Activated T-cell treated with anti-CD3 and anti-CD28 coated beads for 1 hour (primary cell): ENCODE data around the gene CTRB2.
"Not testable (repeated sequence)": the region's sequence is repeated elsewhere in the genome, so short reads cannot be mapped to it uniquely, and the experiment has no call there.

Source experiments
- DNase-seq: peaks from one replicate; pipeline ENCODE4 v3.0.0-alpha.2; 2020; ENCODE audit warnings: low read depth

Gene CTRB2

DNA sequence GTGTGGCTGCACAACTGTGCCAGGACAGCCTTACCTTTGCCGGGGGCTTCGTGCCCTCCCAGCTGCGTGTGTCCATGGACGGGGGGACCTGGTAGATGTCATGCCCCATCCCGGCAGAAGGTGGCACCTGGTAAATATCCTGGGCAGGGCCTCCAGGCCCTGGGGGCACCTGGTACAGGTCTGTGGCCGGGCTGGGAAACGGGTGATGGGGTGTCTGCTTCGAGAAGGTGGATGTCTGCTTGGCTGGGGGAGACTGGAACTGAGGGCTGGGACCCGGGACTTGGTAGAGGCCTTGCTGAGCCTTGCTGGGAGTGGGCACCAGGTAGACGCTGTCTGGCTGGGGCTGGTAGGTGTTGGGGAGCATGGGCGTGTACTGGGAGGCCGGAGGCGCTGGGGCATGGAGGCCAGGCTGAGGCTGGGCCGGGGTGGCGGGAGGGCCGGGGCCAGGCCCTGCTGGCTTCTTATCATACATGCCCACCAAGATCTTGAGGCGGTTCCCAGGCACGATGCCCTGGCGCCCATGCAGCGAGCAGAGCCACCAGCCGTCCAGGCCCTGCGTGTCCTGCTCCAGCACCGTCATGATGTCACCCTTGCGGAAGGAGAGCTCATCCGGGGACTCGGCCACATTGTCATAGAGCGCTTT, 35.6 kb upstream of the CTRB2 start:
- DNase-seq, result not testable (repeated sequence)

DNA sequence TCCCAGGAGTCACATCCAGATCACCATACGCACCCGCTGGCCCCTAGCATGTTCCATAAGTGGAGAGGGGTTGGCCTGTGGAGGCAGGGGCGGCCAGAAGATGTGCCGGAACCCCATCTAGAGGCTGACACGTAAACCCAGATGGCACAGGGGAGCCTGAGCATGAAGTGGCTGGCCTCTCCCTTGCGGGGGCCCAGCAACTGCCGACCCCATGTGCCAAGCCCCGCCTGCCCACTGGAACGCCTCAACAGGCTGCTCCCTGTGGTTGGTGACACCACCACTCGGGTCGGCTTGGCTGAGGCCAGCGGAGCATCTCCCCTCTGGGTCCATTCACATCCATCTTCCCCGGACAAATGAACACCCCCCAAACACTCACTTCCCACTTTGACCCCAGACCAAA, 35.0 kb upstream of the CTRB2 start:
- DNase-seq, result no peak

DNA sequence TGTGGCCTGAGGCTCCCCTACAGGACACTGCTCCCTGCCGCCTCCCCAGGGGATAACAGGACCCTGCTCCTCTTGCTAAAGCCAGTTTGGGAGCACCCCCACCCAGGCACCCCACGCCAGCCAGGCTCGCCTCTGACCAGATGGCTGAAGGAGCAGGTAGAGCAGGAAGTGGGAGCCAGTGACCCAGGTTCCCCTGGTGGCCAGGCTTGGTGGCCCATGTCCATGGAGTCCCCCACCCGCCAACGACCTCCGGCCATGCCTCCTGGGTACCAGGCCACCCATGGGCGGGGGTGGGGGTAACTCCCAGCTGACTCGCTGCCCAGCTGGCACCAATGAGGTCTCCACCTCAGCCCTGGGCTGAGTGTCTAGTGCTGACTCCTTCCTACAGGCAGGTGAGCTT, 34.5 kb upstream of the CTRB2 start:
- no peak for DNase-seq

DNA sequence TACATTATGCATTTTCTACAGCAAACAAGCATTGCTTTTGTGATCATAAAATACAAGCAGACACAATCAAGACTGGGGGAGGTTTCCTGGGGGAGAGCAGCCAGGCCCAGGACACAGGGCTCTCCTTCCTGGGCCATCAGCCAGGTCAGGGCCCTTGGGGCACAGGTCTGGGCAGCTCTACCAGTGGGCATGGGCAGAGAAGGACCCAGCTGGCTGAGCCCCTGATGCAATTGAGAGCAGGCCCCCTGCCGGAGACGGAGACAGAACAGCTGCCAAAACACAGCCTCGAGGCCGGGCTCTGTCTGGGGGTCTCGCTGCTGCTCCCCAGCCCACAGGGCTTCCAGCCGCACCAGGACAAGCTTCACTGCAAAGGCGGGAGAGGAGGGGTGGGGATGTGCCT, 33.7 kb upstream of the CTRB2 start:
- DNase-seq, result not testable (repeated sequence)

DNA sequence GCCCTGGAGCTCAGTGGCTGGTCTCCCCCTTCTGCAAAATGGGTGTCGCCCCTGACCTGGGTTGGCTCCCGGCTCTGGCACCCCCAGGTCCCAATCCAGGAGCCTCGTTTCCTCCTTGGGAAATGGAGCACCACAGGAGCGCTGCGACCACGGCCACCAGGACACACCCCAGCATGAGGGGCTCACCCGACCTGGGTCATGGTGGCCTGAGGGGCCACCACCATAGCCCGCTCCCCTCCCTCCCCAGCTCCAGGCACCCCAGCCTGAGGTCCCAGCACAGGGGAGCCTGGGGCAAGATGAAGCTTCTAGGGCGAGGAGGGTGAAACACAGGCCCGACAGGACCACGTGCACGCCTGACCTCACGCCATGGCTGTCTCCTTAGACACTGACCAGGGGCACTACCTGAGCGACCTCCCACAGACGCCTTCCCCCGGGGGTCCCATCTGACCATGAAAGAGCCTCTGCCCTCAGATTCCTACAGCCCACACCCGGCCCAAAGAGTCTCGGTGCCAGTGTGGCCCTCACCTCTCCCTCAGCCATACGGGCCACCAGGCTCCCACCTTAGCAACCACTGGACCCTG, 32.7 kb upstream of the CTRB2 start:
- no peak for DNase-seq

DNA sequence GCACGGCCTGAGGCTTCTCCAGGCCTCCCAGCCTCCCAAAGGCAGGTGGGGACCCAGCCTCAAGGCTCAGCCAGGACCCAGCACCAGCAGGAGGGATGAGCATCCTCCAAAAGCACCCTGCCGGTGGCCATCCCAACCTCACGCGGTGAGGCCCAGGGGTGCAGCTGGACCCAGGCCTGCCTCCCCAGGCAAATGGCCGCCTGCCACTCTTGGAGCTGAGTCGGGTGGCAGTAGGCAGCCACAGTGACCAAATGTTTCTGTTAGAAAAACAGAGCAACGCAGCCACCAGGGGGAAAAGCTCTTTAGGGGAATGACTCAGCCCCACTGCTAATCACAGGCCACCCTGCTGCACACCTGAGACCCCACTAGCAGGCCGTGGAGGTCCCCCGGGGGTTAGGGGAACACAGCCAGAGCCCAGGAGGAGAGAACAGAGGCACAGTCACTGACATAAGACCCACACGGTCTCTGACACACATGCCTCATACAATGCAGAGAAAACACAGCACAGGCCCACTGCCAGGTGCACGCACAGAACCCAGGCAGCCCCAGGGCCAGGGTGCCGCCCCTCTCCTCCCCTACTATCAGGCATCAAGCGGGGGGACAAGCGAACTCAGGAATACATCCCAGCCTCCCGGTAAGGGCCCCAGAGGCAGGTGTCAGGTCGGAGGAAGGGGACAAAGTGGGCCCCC, 32.0 kb upstream of the CTRB2 start:
- no peak for DNase-seq

DNA sequence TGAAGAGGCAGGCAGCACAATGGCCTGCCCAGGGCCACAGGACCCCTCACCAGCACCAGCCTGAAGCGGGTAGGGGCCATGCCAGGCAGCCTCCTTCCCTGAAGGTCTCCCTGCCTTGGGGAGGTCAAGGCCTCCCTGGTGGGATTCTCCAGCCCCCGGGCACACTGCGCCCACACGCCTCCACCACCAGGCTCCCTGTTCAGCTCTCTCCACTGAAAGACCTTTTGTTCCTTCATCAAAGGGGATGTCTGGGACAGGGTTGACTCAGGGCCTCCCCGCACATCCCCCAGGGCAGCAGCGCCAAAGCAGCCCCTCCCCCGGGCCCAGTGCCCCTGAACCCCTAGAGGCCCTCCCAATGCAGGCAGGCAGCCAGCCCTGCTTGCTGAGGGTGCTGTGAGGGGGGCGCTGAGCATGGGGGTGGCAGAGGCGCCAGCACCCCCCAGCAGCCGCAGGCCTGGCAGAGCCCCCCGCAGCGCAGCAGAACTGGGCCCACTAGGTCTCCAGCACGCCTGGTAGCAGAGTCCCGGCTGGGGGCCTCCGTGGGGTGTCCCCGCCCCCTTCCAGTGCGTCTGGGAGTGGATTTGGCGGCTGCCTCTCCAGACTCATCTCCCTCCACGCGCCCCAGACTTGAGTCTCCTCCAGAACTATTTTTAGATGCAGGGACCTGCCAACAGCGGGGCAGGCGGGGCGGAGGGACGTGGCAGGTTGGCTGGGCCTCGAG, 31.3 kb upstream of the CTRB2 start:
- DNase-seq, result no peak

DNA sequence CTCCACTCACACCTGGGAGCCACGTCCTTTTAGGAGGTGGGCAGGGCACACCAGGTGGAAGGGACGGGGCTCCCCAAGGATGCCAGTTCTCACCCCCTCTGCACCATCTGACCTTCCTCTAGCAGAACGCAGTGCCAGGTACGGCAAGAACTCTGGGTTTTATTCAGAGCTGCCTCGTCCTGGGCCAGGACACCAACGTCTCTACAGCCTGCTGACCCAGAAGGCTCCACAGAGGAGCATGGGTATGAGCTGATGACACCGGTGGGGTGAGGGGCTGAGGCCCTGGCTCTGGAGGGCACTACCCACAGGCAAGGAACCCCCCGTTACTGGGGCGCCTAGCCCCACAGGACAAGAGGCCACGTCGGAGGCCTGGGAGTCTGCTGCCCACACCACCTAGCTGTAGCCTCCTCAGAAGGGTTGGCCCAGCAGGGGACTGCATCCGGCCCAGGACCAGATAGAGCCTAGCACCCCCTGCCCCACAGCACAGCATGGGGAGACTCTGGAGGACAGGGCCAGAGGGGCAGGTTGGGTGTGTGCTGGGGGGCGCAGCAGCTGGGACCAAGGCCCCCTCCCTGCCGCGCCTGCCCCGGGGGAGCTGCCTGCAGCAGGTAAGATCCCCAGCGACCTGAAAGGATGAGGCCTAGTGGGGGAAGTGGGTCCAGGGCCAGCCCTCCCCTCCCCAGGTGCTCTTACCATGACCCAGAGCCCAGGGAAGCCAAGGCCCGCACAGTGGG, 30.6 kb upstream of the CTRB2 start:
- no peak for DNase-seq

DNA sequence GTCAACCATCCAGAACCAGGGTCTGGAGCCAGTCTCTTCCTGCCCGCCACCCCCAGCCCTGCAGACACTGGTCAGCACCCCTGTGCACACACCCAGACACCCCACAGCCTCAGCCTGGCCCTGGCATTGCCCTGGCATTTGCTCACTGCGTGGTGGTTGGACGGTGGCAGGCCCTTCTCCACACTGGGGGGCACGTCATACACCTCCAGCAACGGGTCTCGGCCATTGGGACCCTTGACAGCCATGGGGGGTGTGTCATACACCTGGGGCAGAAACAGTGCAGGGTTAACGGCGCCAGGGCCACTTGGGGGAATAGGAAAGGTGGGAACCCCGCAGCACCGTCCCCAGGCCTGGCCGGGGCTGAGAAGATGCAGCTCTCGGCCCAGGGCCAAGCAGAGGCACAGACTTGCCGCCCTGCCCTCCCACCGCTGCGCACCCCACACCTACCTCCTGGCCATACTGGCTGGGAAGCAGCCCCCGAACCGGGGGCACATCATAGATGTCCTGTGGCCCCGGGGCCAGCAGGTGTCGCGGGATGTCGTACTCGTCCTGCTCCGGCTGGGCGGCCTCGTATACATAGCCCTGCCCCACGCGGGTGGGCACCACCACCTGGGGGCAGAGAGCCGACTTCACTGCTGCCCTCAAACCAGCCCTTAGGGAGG, 29.9 kb upstream of the CTRB2 start:
- no peak for DNase-seq

DNA sequence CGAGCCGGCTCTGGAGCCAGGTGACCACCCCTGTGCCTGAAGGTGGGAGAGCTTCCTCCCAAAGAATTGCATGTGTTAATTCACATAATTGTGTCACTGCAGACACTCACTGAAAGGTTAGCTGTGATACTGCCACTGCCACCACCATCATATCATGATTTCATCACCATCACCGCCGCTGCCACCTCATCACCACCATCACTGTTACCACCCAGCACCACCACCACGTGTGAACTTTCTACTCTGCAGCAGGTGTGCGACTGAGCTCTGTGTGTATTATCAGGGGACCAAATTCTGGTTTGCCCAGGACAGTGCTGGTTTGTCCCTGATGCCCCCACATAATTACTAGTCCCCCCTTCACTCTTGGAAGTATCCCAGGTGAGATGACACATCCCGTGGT, 29.3 kb upstream of the CTRB2 start:
- no peak for DNase-seq

DNA sequence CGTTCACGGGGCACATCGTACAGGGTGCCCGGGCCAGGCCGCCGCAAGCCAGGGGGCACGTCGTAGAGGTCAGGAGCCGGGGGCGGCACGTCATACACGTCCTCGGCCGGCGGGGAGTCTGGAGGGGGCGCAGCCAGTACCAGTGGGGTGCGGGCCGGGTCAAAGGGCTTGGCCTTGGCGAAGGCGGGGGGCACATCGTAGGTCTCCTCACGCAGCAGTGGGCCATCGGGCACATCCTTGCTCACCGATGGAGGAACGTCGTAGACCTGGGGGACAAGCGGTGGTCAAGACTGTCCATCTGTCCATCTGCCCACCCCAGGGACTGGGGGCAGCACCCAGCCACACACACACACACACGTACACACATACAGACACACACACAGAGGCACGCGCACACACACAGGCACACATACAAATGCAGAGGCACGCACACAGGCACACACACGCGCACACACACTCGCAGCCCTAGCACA, 28.8 kb upstream of the CTRB2 start:
- no peak for DNase-seq

DNA sequence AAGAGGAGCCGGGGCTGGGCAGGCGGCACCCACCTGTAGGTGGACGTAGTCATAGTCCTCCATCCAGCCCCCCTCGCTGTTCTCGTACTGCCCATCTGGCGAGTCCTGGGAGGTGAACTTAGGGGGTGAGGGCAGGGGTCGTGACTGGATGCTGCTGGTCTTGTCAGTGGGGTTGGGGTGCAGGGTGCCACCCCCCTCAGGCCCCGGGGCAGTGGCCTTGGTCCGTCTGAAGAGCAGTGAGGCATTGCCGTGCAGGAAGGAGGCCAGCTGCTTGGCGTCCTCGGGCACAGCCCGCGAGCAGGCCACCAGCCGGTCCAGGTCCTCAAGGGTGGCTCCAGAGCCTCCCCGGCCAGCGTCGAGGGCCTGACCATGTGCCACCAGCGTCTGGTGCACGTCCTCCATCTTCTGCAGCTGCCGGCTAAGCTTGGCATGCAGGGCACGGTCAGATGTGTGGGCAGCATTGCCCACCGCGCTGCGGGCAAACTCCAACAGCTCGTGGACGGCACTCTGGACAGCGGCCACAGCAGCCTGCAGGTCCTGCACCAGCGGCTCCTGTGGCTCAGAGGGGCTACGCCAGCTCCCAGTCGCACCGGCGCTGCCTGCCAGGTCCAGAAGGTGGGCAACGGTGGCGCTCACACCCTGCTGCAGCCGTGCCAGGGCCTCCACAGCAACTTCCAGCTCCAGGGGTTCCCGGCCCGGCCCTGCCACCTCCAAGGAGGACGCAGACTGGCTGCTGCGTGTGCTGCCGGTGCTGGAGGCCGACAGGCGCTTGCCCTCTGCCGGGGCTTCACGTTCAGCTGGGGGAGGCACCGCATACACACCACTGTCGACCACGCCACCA, 28.1 kb upstream of the CTRB2 start:
- DNase-seq, result no peak

DNA sequence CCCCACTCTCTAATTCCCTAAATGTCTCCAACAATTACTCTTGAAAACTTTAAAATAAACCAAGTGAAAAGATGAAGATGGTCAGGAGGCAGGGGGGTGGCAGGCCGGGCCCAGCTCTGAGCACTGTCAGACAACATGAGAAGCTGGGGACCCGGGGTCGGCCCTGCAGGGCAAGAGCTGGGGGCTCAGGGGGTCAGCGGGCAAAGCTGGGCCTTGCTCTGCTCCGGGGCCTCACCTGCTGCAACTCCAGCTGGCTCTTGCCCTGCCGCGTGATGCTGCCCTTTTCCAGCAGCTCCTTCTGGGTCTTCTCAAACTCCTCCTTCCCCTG, 26.6 kb upstream of the CTRB2 start:
- DNase-seq, result no peak

DNA sequence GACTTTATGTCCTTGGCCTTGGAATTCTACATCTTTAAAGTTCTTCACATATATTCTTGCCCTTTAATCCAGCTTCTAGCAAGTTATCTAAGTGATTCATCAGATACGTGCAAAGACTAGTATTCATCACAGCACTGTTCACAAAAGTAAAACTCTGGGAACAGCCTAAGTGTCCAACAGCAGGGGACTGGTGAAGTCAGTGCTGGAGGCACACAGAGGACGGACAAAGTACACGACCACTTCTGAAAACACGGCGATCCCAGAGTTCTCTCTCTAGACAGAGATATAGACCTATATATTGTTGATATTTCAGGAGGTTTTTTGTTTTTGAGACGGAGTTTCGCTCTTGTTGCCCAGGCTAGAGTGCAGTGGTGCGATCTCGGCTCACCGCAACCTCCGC, 24.6 kb upstream of the CTRB2 start:
- DNase-seq, result no peak

DNA sequence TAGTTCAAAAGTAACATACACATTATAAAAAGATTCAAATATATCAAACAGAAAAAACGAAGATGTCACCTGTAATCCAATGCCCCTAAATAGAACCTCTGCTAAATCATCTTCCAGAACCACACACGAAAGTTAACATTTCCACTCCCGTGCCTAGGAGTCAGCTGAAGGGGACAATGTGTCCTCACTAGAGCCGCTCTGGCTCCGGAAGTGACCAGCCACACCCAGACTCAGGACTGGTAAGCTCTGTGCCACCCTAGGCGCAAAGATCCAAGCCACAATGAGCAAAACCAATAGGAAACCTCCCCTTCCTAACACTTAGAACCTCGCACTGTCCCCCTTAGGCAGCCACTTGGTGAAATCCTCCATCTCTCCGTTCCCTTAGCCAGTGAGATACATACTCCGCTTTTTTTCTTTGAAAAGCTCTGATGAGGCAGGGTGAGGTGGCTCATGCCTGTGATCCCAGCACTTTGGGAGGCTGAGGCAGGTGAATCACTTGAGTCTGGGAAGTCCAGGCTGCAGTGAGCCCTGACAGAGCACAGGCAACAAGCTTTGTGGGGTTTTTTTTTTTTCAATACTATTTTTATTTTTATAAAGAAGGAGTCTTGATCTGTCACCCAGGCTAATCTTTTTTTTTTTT, 23.6 kb upstream of the CTRB2 start:
- DNase-seq, result no peak

DNA sequence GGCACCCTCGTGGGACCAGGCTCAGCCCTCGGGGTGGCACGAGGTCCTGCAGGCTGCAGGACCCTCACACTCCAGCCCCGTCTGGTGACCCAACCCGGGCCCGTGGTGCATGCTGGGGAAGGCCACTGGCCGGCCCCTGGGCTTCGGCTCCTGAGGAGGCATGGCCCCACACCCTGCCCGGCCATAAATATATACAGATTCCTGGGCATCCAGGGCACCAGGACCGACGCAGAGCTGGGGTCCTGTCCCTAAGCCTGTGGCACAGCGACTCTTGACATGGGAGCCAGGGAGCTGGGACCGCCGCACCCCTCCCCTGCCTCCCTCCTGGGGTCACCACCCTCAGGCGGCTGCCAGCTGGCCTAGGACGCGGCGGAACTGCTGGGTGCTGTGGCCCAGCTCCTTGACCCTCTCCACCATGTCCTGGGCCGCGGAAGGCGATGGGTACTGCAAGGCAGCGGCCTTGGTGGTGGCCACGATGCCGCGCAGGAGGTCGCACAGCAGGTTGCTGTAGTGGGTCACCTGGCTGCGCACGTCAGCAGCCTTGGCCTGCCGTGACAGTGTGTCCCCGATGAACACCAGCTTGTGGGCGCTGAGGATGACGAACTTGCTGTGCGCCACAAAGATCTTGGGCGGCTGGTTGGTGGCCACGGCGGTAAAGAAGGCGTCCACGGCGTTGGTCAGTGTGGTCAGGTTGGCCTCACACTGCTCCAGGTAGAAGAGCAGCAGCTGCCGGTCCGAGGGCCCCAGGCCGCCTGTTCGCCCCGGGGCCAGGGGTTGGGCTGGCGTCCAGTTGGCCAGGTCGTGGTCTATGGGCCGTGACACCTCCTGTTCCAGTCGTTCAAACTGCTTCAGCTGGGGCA, 22.4 kb upstream of the CTRB2 start:
- DNase-seq, result no peak

DNA sequence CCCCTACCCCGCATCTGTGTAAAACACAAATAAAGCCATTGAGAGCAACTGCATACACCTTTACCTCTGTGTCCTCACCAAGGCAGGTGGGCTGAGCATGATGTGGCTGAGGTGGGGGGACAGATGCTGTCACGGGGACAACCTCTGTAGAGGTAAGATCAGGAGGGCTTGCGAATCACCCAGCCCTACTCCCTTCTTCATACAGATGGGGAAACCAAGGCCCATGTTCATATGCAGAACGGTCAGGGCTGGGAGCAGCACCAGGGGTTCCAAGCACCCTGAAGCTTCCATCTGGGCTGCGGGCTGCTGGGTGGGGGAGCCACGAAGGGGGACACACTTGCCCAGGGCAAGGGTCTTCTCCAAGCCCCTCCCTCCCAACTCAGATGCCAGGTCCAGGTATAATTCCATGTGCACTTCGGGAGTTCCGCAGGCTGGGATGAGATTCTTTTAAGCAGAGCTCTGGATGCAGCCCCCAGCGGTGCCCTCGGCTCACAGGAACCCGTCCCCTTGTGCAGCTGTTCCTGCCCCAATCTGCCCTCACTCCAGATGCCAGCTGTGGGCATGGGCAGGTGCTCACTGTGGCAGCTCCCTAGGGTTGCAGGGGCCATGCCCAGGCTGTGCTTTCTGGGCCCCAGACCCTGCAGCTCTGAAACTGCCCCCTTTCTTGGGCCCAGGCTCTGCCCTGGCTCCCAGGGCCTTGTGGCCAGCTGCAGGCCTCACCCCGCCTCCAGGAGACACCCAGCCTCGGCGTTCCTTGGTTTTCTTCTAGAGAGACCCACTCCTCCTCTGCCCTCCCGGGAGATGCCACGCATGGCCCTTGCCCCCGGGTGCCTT, 21.4 kb upstream of the CTRB2 start:
- no peak for DNase-seq

DNA sequence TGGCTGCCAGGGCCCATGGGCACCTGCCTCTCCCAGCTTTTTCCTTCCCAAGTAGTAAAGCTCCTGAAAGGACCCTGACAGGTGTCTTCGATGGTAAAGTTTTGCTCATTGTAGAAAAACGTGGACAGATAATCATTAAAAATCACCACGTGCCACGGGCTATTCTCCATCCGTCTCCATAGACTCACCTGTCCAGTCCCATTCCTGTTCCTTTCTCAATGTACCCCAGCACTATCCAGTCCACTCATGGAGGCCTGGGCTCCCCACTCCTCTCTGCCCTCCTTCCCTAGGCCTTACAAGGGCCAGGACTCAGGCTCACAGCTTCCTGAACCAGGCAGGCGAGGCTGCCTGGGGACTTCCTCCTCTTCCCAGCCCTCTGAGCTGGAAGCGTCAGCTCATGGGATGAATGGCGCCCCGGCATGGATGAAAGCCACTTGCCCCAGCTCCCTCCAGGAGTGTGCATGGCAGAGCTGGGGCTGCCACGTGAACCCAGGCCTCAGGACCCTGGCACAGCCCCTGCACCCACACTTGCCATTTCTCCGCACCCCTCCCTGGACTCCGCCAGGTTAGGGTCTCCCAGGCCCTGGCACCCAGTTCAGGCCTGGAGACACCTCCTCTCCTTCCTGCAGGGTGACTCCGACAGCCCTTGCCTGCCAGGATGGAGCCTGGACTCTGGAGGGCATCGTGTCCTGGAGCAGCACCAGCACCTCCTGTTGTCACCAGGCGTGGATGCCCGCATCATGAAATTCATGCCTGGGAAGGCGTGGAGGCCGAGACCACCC, 20.6 kb upstream of the CTRB2 start:
- DNase-seq, result no peak
